A549 (cell line): ENCODE results near the gene KLHL36. TPM values are rescaled to one million over a fixed set of nuclear protein-coding genes. Genes with fewer than 3 reads are reported as not detected.

ENCODE experiments used
- ATAC-seq, 2 experiments: fragments of 200-7000 bp in 1 of 2; fragments of >200 bp in 1 of 2; cut with Nextera tagmentation in 1 of 2; cut with Tn5 transposase in 1 of 2; 3 replicates each; pipeline versions ENCODE4 v1.8.0 to v1.9.1; 2018 to 2020; ENCODE audit warnings: mild to moderate bottlenecking in 1 of 2, moderate library complexity in 1 of 2
- CTCF ChIA-PET: fragments of 300-600 bp; sonication (Branson Sonifier 250); formaldehyde crosslinking; extraction: SDS; loops from one replicate; lab custom pipeline; 2021; ENCODE audit warnings: antibody characterized with exemption, inconsistent platforms; lab: Yijun Ruan, JAX
- POLR2A ChIA-PET: fragments of 350-600 bp; formaldehyde crosslinking; extraction: SDS; loops from one replicate; lab custom pipeline; 2021; ENCODE audit warnings: antibody characterized with exemption, inconsistent platforms; lab: Yijun Ruan, JAX
- DNase-seq, 2 experiments: peaks; one replicate each; pipeline versions ENCODE4 v3.0.0 to v3.0.0-alpha.2; 2011 to 2016; ENCODE audit warnings: low read depth in 1 of 2, low spot score in 1 of 2
- FAIRE-seq: peaks from 2 replicates; lab custom pipeline; 2011; peaks lifted over from hg19 to GRCh38; lab: Jason Lieb, UNC
- H3K27ac ChIP-seq, 2 experiments: fragments of >200 bp; sonication (Bioruptor Twin); formaldehyde crosslinking; 3 replicates each; pipeline ENCODE4 v1.5.1; 2016 to 2017
- H3K4me1 ChIP-seq: fragments of >200 bp; sonication (Bioruptor Twin); formaldehyde crosslinking; 3 replicates; pipeline ENCODE4 v1.6.1; 2016
- H3K4me2 ChIP-seq: fragments of >200 bp; sonication (Bioruptor Twin); formaldehyde crosslinking; 3 replicates; pipeline ENCODE4 v1.6.1; 2016
- H3K4me3 ChIP-seq: fragments of >200 bp; sonication (Bioruptor Twin); formaldehyde crosslinking; 3 replicates; pipeline ENCODE4 v1.5.1; 2016
- H3K9me3 ChIP-seq: fragments of >200 bp; sonication (Bioruptor Twin); formaldehyde crosslinking; 3 replicates; pipeline ENCODE4 v1.6.1; 2016
- CHD2 ChIP-seq: fragments of 150-350 bp; IDR thresholded peaks from 2 replicates; pipeline ENCODE4 v1.6.1; 2014; ENCODE audit warnings: low read length; ENCODE audit not compliant: partially characterized antibody
- CHD4 ChIP-seq: fragments of 200-600 bp; sonication (generic); IDR thresholded peaks from 2 replicates; pipeline ENCODE4 v1.6.1; 2016; ENCODE audit warnings: antibody characterized with exemption, mild to moderate bottlenecking, borderline replicate concordance
- EHMT2 ChIP-seq: fragments of 200-600 bp; sonication (generic); IDR thresholded peaks from 2 replicates; pipeline ENCODE4 v1.6.1; 2016; ENCODE audit warnings: antibody characterized with exemption, low read depth, mild to moderate bottlenecking, moderate library complexity
- FOSB ChIP-seq: fragments of 250-450 bp; sonication (Bioruptor Pico); IDR thresholded peaks from 2 replicates; pipeline ENCODE4 v1.5.0; 2020; ENCODE audit warnings: mild to moderate bottlenecking, moderate library complexity
- FOXS1 ChIP-seq: fragments of 250-450 bp; sonication (Bioruptor Pico); IDR thresholded peaks from 2 replicates; pipeline ENCODE4 v1.5.0; 2020; ENCODE audit warnings: mild to moderate bottlenecking, moderate library complexity
- HDAC2 ChIP-seq: fragments of 200-600 bp; sonication (generic); IDR thresholded peaks from 2 replicates; pipeline ENCODE4 v1.6.1; 2016
- HEYL ChIP-seq: fragments of 250-450 bp; sonication (Bioruptor Pico); IDR thresholded peaks from 2 replicates; pipeline ENCODE4 v1.8.0; 2021; ENCODE audit warnings: mild to moderate bottlenecking, moderate library complexity
- JUNB ChIP-seq: fragments of >200 bp; sonication (Bioruptor Twin); formaldehyde crosslinking; IDR thresholded peaks from 2 replicates; pipeline ENCODE4 v1.6.1; 2016
- KDM5A ChIP-seq: fragments of 200-600 bp; sonication (generic); IDR thresholded peaks from 2 replicates; pipeline ENCODE4 v1.6.1; 2016; ENCODE audit warnings: antibody characterized with exemption, mild to moderate bottlenecking
- NFE2L2 ChIP-seq: fragments of 150-350 bp; conservative IDR thresholded peaks from 2 replicates; pipeline ENCODE4 v1.6.1; 2014; ENCODE audit warnings: low read length
- NPAS2 ChIP-seq: fragments of 250-450 bp; sonication (Bioruptor Pico); IDR thresholded peaks from 2 replicates; pipeline ENCODE4 v1.8.0; 2022; ENCODE audit warnings: mild to moderate bottlenecking, moderate library complexity, borderline replicate concordance
- POLR2AphosphoS2 ChIP-seq: conservative IDR thresholded peaks from 2 replicates; pipeline ENCODE4 v1.6.1; 2012; ENCODE audit warnings: low read length, improper control_type of control experiment, inconsistent platforms
- SMC3 ChIP-seq: fragments of >200 bp; sonication (Bioruptor Twin); formaldehyde crosslinking; IDR thresholded peaks from 3 replicates; pipeline ENCODE4 v1.6.1; 2018; ENCODE audit warnings: inconsistent platforms
- SREBF2 ChIP-seq: fragments of 450-650 bp; IDR thresholded peaks from 2 replicates; pipeline ENCODE4 v1.6.1; 2014; ENCODE audit warnings: mild to moderate bottlenecking, moderate library complexity
- ZC3H11A ChIP-seq: fragments of 450-650 bp; IDR thresholded peaks from 2 replicates; pipeline ENCODE4 v1.6.1; 2014; ENCODE audit warnings: antibody characterized with exemption, mild to moderate bottlenecking
- WGBS: methylation state at CpG from one replicate; pipeline ENCODE4 v1.1.6; 2017; ENCODE audit errors: missing lambda C conversion rate; 5-methylcytosine and 5-hydroxymethylcytosine counted together
- polyA plus RNA-seq, 4 experiments: library from polyadenylated mRNA; depleted of rRNA in 3 of 4; stranded (reverse); fragments of >200 nt; fragmentation: RNase III in 1 of 4; extraction: RNeasy Plus Mini Kit Qiagen cat#74134 plus additional on column Dnase treatment in 1 of 4; gene quantifications; 2 replicates in 3 of 4; 3 replicates in 1 of 4; pipeline ENCODE4 v1.2.3, GENCODE V29; 2011 to 2017
- TF ChIP-seq, protein P1 (sequence below): fragments of 200-600 bp; sonication (generic); IDR thresholded peaks from 2 replicates; pipeline ENCODE4 v1.6.1; 2016; ENCODE audit warnings: antibody characterized with exemption, mild to moderate bottlenecking, moderate library complexity
- TF ChIP-seq, protein P2 (sequence below): fragments of 250-450 bp; sonication (Bioruptor Pico); IDR thresholded peaks from 2 replicates; pipeline ENCODE4 v1.5.0; 2021; ENCODE audit warnings: mild to moderate bottlenecking, moderate library complexity, borderline replicate concordance

KLHL36 gene
- polyA plus RNA-seq, 2 of the 4 experiments (the other 2 are of a cell fraction): 20.0 to 21.0 TPM

DNA sequence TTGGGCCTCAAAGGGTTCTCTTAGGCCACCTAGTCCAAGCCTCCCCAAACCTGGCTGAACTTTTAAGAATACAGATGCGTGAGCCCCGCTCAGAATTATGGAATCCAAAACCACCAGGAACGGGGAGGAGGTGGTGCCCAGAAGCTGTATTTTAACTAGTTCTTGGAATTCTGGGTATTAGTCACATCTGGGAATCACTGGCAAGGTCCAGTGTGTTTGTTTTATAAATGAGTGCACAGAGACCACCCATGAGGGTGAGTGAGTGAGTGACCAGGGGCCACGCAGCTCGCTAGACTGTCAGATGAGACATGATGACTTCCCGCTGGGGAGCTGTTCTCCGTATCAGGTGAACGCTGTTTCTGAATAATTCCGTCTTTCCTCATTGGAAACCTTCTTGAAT, 14.2 kb downstream of the KLHL36 start (continued):
- TF ChIP-seq SREBF2: no peak
- no peak for TF ChIP-seq KDM5A

DNA sequence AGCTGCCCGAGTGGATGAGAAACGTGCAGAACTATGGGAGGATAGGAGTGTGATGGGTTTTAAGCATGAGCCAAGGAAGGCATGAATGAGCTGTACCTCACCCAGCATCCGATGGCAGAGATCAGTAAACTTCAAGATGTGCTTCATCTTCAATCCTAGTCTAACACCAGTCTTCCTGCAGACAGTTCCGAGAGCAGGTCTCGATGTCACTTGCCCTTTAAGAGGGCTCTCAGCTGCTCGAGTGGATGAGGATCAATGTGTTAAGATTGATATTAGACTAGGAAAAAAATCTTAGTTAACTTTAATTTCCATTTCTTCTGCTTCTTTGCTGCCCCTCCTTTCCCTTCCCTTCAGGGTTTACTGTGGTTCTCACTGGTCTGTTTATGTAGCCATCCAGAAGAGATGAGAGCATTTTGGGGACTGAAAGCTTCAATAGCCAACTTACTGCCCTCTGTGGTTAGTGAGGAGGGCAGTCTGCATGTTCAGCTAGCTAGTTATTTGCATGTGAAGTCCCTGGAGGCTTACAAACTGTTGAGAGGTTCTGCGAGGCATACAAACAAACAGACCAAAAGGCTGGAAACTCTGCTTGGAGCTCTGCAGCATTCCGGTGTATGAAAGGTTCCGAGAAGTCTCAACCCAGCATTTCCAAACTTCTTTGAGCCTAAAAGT, 15.3 kb downstream of the KLHL36 start:
- H3K4me3 ChIP-seq: no peak overlapping the region
- H3K27ac ChIP-seq: no peak overlapping the region
- DNase-seq (no peak), ATAC-seq (no peak), FAIRE-seq (no peak)
- no peaks in the 10 kb centered on the region for H3K9me3 ChIP-seq
- POLR2A ChIA-PET: no interaction called here
- no peaks in the 10 kb centered on the region for H3K4me1 ChIP-seq
- WGBS: 63% methylated on average over 9 of the region's 9 CpGs
- no peak overlapping the region for H3K4me2 ChIP-seq
- CTCF ChIA-PET: interaction anchor here (1.5 to 5.2 kb wide), 8 partner anchors 10 to 307 kb away, joined by 4 to 62 read pairs (median 11); no protein-coding TSS in a partner anchor
- TF ChIP-seq, protein P1, sequence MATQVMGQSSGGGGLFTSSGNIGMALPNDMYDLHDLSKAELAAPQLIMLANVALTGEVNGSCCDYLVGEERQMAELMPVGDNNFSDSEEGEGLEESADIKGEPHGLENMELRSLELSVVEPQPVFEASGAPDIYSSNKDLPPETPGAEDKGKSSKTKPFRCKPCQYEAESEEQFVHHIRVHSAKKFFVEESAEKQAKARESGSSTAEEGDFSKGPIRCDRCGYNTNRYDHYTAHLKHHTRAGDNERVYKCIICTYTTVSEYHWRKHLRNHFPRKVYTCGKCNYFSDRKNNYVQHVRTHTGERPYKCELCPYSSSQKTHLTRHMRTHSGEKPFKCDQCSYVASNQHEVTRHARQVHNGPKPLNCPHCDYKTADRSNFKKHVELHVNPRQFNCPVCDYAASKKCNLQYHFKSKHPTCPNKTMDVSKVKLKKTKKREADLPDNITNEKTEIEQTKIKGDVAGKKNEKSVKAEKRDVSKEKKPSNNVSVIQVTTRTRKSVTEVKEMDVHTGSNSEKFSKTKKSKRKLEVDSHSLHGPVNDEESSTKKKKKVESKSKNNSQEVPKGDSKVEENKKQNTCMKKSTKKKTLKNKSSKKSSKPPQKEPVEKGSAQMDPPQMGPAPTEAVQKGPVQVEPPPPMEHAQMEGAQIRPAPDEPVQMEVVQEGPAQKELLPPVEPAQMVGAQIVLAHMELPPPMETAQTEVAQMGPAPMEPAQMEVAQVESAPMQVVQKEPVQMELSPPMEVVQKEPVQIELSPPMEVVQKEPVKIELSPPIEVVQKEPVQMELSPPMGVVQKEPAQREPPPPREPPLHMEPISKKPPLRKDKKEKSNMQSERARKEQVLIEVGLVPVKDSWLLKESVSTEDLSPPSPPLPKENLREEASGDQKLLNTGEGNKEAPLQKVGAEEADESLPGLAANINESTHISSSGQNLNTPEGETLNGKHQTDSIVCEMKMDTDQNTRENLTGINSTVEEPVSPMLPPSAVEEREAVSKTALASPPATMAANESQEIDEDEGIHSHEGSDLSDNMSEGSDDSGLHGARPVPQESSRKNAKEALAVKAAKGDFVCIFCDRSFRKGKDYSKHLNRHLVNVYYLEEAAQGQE: no peak
- no peak for TF ChIP-seq SMC3

DNA sequence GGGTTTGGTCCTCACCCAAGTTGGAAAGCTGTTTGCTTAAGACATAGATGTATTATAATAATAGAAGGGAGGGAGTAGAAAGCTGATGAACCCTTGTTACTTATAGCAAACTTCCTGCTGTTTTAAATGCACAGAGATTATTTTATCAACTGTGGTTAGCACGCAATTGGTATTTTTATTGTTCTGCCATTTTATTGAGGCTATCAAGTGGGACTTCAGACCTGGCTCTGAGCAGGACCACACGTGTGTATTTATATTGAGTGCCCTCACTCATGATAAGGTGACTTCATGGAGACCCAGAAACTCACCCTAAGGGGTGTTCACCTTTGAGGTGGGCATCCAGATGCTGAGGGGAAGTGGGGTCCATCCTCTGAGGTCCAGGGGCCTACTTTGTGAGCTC, 17.0 kb downstream of the KLHL36 start:
- ATAC-seq (no peak), DNase-seq (no peak), FAIRE-seq (no peak)
- H3K4me2 ChIP-seq: no peak overlapping the region
- ChIA-PET CTCF (interaction anchor here (0.6 to 5.2 kb wide), 7 partner anchors 8 to 344 kb away, joined by 3 to 62 read pairs (median 4); no protein-coding TSS in a partner anchor), POLR2A (no interaction called here)
- no peak overlapping the region for H3K4me3 ChIP-seq
- TF ChIP-seq ZC3H11A: no peak
- TF ChIP-seq EHMT2: no peak
- TF ChIP-seq, protein P2, sequence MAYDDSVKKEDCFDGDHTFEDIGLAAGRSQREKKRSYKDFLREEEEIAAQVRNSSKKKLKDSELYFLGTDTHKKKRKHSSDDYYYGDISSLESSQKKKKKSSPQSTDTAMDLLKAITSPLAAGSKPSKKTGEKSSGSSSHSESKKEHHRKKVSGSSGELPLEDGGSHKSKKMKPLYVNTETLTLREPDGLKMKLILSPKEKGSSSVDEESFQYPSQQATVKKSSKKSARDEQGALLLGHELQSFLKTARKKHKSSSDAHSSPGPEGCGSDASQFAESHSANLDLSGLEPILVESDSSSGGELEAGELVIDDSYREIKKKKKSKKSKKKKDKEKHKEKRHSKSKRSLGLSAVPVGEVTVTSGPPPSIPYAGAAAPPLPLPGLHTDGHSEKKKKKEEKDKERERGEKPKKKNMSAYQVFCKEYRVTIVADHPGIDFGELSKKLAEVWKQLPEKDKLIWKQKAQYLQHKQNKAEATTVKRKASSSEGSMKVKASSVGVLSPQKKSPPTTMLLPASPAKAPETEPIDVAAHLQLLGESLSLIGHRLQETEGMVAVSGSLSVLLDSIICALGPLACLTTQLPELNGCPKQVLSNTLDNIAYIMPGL (CRISPR knock-in tag): no peak
- TF ChIP-seq POLR2AphosphoS2: no peak
- no peak for TF ChIP-seq HDAC2
- TF ChIP-seq FOSB (CRISPR knock-in tag): no peak
- no peak for TF ChIP-seq SMC3
- TF ChIP-seq CHD2: no peak
- TF ChIP-seq FOXS1 (CRISPR knock-in tag): no peak
- no peak for TF ChIP-seq HEYL (CRISPR knock-in tag)
- no peak for TF ChIP-seq KDM5A
- TF ChIP-seq JUNB: no peak
- no peak for TF ChIP-seq NPAS2
- no peak for TF ChIP-seq CHD4
- TF ChIP-seq NFE2L2: no peak
- no peaks in the 10 kb centered on the region for H3K4me1 ChIP-seq
- H3K9me3 ChIP-seq: no peaks in the 10 kb centered on the region
- 69% methylated on average over 2 of the region's 2 CpGs for WGBS
- no peak overlapping the region for H3K27ac ChIP-seq
